Epithelial cell of proximal tubule (primary cell): ENCODE data around the gene FEN1. TPM values are rescaled to one million over a fixed set of nuclear protein-coding genes. Genes with fewer than 3 reads are reported as not detected.

Experiments
- DNase-seq: peaks from one replicate; pipeline ENCODE4 v3.0.0-alpha.2; 2011; ENCODE audit warnings: low read depth
- H3K4me3 ChIP-seq: 2 replicates; pipeline ENCODE4 v1.5.1; 2011; ENCODE audit warnings: low read depth, mild to moderate bottlenecking, low read length
- CTCF ChIP-seq: conservative IDR thresholded peaks from 2 replicates; pipeline ENCODE4 v1.5.1; 2012; ENCODE audit warnings: low read depth, mild to moderate bottlenecking, low read length
- total RNA-seq: library from RNA; depleted of rRNA; stranded (reverse); fragments of >200 nt; gene quantifications from 2 replicates; pipeline ENCODE4 v1.2.3, GENCODE V29; 2015

FEN1 gene
- total RNA-seq, 1 donor from 2014 or later: 70.6 TPM

DNA sequence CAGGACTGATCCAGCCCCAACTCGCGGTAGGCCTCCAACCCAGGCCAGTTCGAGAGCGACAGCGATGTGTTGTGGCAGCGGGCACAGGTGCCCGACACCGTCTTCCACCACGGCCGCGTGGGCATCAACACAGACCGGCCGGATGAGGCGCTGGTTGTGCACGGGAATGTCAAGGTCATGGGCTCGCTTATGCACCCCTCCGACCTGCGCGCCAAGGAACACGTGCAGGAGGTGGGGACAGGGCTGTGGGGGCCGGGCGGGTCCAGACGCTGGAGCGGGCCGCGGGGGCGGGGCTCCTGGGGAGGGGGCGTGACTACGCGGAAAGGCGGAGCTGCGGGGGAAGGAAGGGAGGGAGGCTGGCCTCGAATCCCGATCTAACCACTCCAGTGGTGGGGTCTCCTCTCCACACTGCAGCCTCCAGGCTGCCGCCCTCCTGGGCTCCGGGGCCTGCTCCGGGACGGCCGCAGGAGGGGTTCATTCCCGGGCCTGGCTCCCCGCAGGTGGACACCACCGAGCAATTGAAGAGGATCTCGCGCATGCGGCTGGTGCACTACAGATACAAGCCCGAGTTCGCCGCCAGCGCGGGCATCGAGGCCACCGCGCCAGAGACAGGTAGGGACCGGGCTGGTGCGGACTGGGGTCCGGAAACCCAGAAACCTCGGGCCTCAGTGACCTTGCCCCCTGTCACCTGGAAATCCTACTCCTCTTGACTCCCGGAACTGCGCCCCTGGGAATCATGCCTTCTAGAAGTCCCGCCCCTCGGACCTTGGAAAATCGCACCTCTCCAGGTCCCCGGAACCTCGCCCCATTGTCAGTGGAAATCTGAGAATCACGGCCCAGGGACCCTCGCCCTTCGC is 15.2 kb upstream of the FEN1 start:
- no peak for DNase-seq
- H3K4me3 ChIP-seq: no peak overlapping the region
- no peak for TF ChIP-seq CTCF

DNA sequence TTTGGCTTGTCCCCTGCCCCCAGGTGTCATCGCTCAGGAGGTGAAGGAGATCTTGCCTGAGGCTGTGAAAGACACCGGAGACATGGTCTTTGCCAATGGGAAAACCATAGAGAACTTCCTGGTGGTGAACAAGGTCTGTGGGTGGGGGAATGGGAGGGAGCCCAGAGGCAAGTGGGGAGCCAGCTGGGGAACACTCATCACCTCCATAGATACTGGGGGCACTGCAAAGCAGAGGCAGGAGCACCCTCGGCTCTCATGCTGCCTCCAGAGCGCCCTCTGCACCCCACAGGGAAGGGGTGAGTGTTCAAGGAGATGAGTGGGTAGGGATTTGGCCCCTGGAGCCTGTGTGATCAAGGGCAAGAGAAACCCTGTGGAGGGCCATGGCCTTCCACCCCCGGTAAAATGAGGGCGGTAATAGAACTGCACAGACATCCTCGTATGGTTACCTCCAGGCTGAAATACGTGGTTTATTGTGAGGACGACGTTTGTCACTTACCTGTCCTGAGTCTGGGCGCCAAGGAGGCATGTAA is 14.3 kb upstream of the FEN1 start:
- DNase-seq: no peak
- no peak overlapping the region for H3K4me3 ChIP-seq
- TF ChIP-seq CTCF: no peak

- TF ChIP-seq CTCF: no peak
These were observed 13.6 kb upstream of the FEN1 start for GRCh38 chr11:61778920-61779650.

GRCh38 chr11:61779666-61780525 is 12.8 kb upstream of the FEN1 start:
- TF ChIP-seq CTCF: no peak
- no peak for DNase-seq
- no peak overlapping the region for H3K4me3 ChIP-seq

More at GRCh38 chr11:61778920-61779650, 13.6 kb upstream of the FEN1 start:
- no peak for DNase-seq
- H3K4me3 ChIP-seq: no peak overlapping the region

DNA sequence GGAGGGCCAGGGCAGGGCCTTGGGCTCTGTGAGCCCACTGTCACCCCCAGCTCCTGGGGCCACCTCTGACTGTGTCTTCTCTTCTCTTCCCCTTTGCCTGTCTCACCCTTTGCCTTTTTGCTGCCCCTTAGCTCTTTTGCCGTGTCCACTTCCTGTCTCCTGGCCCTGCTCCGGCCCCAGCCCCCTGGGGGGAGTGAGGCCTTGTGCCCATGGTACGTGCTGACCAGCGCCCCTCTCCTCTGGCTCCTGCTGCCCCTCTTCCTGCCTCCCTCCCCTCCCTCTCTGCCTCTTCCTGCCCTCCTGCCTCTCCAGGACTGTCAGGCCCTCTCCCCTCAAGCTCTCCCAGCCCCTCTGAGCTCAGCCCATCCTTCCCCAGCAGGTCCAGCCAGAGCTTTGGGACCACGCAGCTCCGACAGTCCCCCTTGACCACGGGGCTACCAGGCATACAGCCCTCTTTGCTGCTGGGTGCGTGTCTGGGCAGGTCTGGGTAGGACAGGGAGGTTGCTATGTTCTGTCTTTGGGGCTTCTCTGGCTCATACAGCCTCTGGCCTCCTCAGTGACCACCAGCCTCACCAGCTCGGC is 12.0 kb upstream of the FEN1 start:
- no peak for TF ChIP-seq CTCF
- no peak for DNase-seq
- no peak overlapping the region for H3K4me3 ChIP-seq

- TF ChIP-seq CTCF: no peak
- DNase-seq: no peak
- no peak overlapping the region for H3K4me3 ChIP-seq
These were observed 11.1 kb upstream of the FEN1 start for GRCh38 chr11:61781585-61781984.
